Activated naive CD8-positive, alpha-beta T cell treated with anti-CD3 and anti-CD28 coated beads, Interleukin-2, amount 10 ng/mL, durations not matched to agents 7 days and 5 days (primary cell): ENCODE data around the gene OSBPL3. TPM values are rescaled to one million over a fixed set of nuclear protein-coding genes. Genes with fewer than 3 reads are reported as not detected.
"Not testable (repeated sequence)": the region's sequence is repeated elsewhere in the genome, so short reads cannot be mapped to it uniquely, and the experiment has no call there.

ENCODE experiments used
- ATAC-seq: fragments of 150-1000 bp; cut with Tn5 transposase; one replicate; pipeline ENCODE4 v1.10.0; 2021; ENCODE audit warnings: low read depth, moderate library complexity
- POLR2A ChIA-PET: fragments of 350-600 bp; sonication (Branson Sonifier 250); formaldehyde crosslinking; loops from one replicate; lab custom pipeline; 2021; ENCODE audit warnings: antibody characterized with exemption; lab: Charles Lee
- DNase-seq: peaks from one replicate; pipeline ENCODE4 v3.0.0; 2021
- H3K27ac Mint-ChIP-seq: one replicate; pipeline ENCODE4 v1.8.0; 2022; ENCODE audit warnings: mild to moderate bottlenecking, mixed read lengths
- H3K27me3 Mint-ChIP-seq: one replicate; pipeline ENCODE4 v1.8.0; 2022; ENCODE audit warnings: mild to moderate bottlenecking, moderate library complexity, mixed read lengths
- H3K36me3 Mint-ChIP-seq: one replicate; pipeline ENCODE4 v1.8.0; 2021; ENCODE audit warnings: mild to moderate bottlenecking, mixed read lengths
- H3K4me1 Mint-ChIP-seq: one replicate; pipeline ENCODE4 v1.8.0; 2021; ENCODE audit warnings: mixed read lengths
- H3K4me3 Mint-ChIP-seq: one replicate; pipeline ENCODE4 v1.8.0; 2022; ENCODE audit warnings: mild to moderate bottlenecking, moderate library complexity, mixed read lengths
- H3K9me3 Mint-ChIP-seq: one replicate; pipeline ENCODE4 v1.8.0; 2021; ENCODE audit warnings: mixed read lengths
- total RNA-seq, 2 experiments: library from RNA; stranded (reverse); gene quantifications; one replicate each; pipeline ENCODE4 v1.2.3, GENCODE V29; 2021

OSBPL3 gene
- total RNA-seq, 2 experiments from 2014 or later = 47.8 to 60.1 TPM

DNA sequence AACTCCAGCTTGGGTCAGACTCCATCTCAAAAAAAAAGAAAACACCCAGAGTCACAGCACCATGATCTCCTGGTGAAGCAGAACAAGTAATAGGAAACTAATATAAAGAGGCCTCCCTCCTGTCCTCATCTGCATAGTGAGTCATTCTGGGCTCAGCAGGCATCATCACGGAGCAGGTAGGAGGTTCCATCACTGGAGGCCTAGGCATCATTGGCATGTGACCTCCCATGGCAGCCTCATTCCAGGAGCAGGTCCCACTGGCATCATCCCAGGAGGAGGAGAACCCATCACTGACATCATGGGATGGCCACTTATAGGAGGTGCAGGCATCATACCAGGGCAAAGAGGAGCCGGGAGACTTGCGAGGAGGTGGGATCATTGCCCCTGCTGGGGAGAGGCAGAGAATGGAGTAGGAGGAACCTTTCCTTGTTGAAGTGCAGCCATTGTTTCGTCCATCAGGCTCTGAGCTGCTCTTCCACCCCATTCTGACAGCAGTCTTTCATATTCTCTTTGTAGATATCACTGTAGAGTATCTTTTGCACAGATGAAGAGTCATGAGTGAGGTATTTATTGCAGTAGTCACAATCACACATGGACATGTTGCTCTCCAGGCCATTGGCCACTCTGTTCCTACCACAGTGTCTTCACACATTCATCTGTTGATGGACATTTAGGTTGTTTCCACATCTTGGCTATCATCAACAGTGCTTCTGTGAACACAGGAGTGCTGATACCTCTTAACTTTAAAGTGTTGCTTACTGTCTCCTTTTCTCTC lies 73.8 kb downstream of the OSBPL3 start:
- H3K27ac Mint-ChIP-seq = no peak overlapping the region
- DNase-seq (no peak), ATAC-seq (no peak)
- POLR2A ChIA-PET = no interaction called here
- no peaks in the 10 kb centered on the region for H3K27me3 Mint-ChIP-seq
- peaks cover 16% of the 10 kb centered on the region for H3K36me3 Mint-ChIP-seq
- H3K4me3 Mint-ChIP-seq = no peak overlapping the region
- H3K9me3 Mint-ChIP-seq = no peaks in the 10 kb centered on the region
- peaks cover 42% of the 10 kb centered on the region for H3K4me1 Mint-ChIP-seq

DNA sequence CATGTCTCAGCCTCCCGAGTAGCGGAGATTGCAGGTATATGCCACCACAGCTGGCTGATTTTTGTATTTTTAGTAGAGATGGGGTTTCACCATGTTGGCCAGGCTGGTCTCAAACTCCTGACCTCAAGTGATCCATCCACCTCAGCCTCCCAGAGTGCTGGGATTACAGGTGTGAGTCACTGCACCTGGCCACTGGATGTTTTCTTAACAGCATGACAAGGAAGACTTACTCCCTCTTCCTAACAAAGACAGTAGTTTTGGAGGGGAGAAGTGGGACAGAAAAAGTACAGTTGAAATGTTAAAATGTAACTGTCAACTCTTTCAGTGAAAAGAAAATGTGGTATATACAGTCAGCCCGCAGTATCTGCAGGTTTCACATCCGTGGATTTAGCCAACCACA lies 76.0 kb downstream of the OSBPL3 start:
- H3K4me3 Mint-ChIP-seq, H3K27me3 Mint-ChIP-seq, DNase-seq, H3K27ac Mint-ChIP-seq, H3K9me3 Mint-ChIP-seq, ATAC-seq, POLR2A ChIA-PET: not testable (repeated sequence)
- peaks cover 39% of the 10 kb centered on the region for H3K4me1 Mint-ChIP-seq
- peaks cover 13% of the 10 kb centered on the region for H3K36me3 Mint-ChIP-seq

DNA sequence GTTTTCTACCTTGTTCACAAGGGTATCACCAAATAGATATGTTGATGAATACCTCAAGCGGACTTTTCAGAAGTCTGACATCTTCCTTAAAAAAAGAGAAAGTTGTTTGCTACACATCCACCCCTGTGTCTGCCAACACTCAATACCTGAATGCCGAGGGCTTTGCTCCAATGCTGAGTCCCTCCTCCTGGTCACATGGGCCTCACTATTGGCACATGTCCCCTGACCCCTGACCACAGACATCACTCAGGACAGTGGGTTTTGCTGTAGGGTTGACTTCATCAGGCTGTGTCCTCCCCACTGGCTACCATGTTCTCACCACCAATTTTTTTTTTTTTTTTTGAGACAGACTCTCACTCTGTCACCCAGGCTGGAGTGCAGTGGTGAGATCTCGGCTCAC lies 76.4 kb downstream of the OSBPL3 start:
- no peak overlapping the region for H3K4me3 Mint-ChIP-seq
- no peak for DNase-seq
- H3K27me3 Mint-ChIP-seq = no peaks in the 10 kb centered on the region
- POLR2A ChIA-PET = no interaction called here
- no peaks in the 10 kb centered on the region for H3K9me3 Mint-ChIP-seq
- no peak overlapping the region for H3K27ac Mint-ChIP-seq
- H3K36me3 Mint-ChIP-seq = peaks cover 13% of the 10 kb centered on the region
- H3K4me1 Mint-ChIP-seq = peaks cover 43% of the 10 kb centered on the region
- no peak for ATAC-seq

DNA sequence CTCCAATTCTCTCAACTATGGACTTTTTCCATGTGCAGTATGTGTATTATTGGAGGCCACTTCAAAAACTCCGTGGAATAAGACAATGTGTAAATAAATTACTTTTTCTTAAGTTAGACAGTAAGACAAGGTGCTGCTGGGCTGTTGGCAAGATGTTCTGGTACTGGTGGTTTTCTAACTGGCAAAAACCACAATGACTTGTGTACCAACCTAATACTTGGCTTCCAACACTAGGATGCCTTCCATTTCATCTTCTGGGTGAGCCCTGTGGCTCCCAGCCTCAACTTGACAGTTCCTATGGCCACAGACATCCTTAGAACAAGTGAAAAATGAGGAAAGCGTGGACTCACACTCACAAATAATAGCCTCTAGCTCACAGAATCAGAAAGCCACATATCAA lies 77.0 kb downstream of the OSBPL3 start:
- Mint-ChIP-seq H3K4me3 (no peak overlapping the region), H3K27ac (no peak overlapping the region), H3K27me3 (no peaks in the 10 kb centered on the region), H3K4me1 (peaks cover 48% of the 10 kb centered on the region), H3K9me3 (no peaks in the 10 kb centered on the region), H3K36me3 (peaks cover 13% of the 10 kb centered on the region)
- ATAC-seq = no peak
- DNase-seq = no peak
- POLR2A ChIA-PET = no interaction called here

DNA sequence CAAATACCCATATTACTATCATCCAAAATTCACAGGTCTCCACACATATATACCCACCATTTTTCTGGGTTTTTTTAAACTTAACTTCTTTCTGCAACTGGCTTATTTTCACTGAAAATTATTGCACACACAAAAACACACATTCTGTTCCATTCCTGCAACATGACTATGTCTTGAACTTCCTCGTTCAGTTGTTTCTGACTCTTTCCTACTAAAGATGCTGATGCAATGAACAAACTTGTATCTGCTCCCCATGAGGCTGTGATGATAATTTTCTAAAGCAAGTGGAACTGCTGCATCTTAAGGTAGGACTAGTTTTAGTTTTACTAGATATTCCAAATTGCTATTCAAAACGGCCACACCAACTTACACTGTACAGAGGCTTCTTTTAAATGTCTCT lies 77.7 kb downstream of the OSBPL3 start:
- no peak for DNase-seq
- ATAC-seq = no peak
- Mint-ChIP-seq H3K4me3 (no peak overlapping the region), H3K4me1 (peaks cover 48% of the 10 kb centered on the region), H3K9me3 (no peaks in the 10 kb centered on the region), H3K27me3 (no peaks in the 10 kb centered on the region), H3K36me3 (peaks cover 13% of the 10 kb centered on the region), H3K27ac (no peak overlapping the region)
- POLR2A ChIA-PET = no interaction called here

DNA sequence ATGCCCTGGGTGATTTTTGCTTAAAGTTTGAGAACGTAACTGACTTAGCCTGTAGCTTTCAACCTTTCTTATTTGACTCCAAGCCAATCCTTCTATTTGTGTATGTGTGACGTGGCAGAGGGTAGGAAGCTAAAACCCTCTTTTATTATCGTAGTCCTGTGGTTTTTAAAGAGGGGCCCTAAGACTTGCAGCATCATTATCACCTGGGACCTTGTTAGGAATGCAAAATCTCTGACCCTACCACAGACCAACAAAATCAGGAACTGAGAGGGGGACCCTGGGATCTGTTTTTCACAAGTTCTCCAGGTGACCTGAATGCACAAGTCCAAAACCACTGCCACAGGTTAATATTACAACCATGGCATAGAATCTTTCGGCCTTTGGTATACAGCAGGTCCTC lies 80.1 kb downstream of the OSBPL3 start:
- no peak for ATAC-seq
- no peak overlapping the region for H3K27ac Mint-ChIP-seq
- no peak for DNase-seq
- POLR2A ChIA-PET = interaction anchor here (2.3 kb wide), 1 partner anchor 80 kb away, joined by 8 read pairs; the partner anchor contains the start of gene OSBPL3
- peaks cover 6% of the 10 kb centered on the region for H3K36me3 Mint-ChIP-seq
- H3K9me3 Mint-ChIP-seq = no peaks in the 10 kb centered on the region
- peaks cover 60% of the 10 kb centered on the region for H3K4me1 Mint-ChIP-seq
- no peaks in the 10 kb centered on the region for H3K27me3 Mint-ChIP-seq
- no peak overlapping the region for H3K4me3 Mint-ChIP-seq

DNA sequence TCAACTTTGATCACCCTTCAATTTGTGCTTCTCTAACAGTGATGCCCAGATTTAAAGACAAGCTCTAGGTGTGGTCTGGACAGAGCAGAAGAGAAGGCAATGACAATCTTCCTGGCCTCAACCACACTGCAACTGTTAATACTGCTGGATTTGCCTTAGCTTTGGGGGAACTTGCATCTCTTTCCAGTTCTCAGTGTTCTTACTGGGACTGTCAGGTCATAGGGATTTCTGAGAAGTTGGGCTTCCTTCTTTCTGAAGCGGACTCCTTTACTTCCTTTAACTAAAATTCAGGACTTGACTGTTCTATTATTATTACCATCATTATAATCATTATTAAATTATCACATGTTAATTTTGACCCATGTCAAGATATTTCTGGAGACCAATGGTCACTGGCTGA lies 80.8 kb downstream of the OSBPL3 start:
- H3K4me3 Mint-ChIP-seq = peak overlapping the region; percentile 64

GRCh38 chr7:24898691-24899090 lies 81.3 kb downstream of the OSBPL3 start:
- ATAC-seq (peak; percentile 48), DNase-seq (no peak)
- POLR2A ChIA-PET = interaction anchor here (0.9 to 2.3 kb wide), 2 partner anchors 22 to 81 kb away, joined by 3 to 8 read pairs; partner anchors contain the start of gene OSBPL3

More for the DNA sequence above, 80.8 kb downstream of the OSBPL3 start:
- DNase-seq (no peak), ATAC-seq (no peak)
- POLR2A ChIA-PET = interaction anchor here (2.3 kb wide), 1 partner anchor 80 kb away, joined by 8 read pairs; the partner anchor contains the start of gene OSBPL3
- H3K4me1 Mint-ChIP-seq = peaks cover 65% of the 10 kb centered on the region
- H3K9me3 Mint-ChIP-seq = no peaks in the 10 kb centered on the region
- peak overlapping the region; percentile 63 for H3K27ac Mint-ChIP-seq
- H3K36me3 Mint-ChIP-seq = peaks cover 7% of the 10 kb centered on the region
- H3K27me3 Mint-ChIP-seq = no peaks in the 10 kb centered on the region

GRCh38 chr7:24896031-24896501 lies 83.9 kb downstream of the OSBPL3 start:
- Mint-ChIP-seq H3K36me3 (peaks cover 13% of the 10 kb centered on the region), H3K27ac (peak overlapping the region; percentile 5), H3K4me3 (peak overlapping the region; percentile 18), H3K9me3 (no peaks in the 10 kb centered on the region), H3K27me3 (no peaks in the 10 kb centered on the region), H3K4me1 (peaks cover 48% of the 10 kb centered on the region)
- POLR2A ChIA-PET = interaction anchor here (0.6 to 1.6 kb wide), 3 partner anchors 13 to 83 kb away, joined by 4 to 12 read pairs (median 8); partner anchors contain the start of gene OSBPL3
- DNase-seq (no peak), ATAC-seq (peak; percentile 65)

More at GRCh38 chr7:24898691-24899090, 81.3 kb downstream of the OSBPL3 start:
- peaks cover 7% of the 10 kb centered on the region for H3K36me3 Mint-ChIP-seq
- peak overlapping the region; percentile 64 for H3K4me3 Mint-ChIP-seq
- H3K27me3 Mint-ChIP-seq = no peaks in the 10 kb centered on the region
- peak overlapping the region; percentile 63 for H3K27ac Mint-ChIP-seq
- peaks cover 65% of the 10 kb centered on the region for H3K4me1 Mint-ChIP-seq
- H3K9me3 Mint-ChIP-seq = no peaks in the 10 kb centered on the region

- H3K27ac Mint-ChIP-seq = no peak overlapping the region
- POLR2A ChIA-PET = interaction anchor here (0.6 kb wide), 1 partner anchor 15 kb away, joined by 6 read pairs; no protein-coding TSS in a partner anchor
Observed at GRCh38 chr7:24894429-24895221, 85.4 kb downstream of the OSBPL3 start.

GRCh38 chr7:24891311-24891735 lies 88.7 kb downstream of the OSBPL3 start:
- POLR2A ChIA-PET = no interaction called here
- Mint-ChIP-seq H3K4me3 (no peak overlapping the region), H3K27ac (no peak overlapping the region), H3K27me3 (no peaks in the 10 kb centered on the region), H3K4me1 (peaks cover 35% of the 10 kb centered on the region), H3K9me3 (no peaks in the 10 kb centered on the region), H3K36me3 (peaks cover 46% of the 10 kb centered on the region)
- no peak for ATAC-seq
- DNase-seq = no peak

More at GRCh38 chr7:24894429-24895221, 85.4 kb downstream of the OSBPL3 start:
- H3K4me3 Mint-ChIP-seq = no peak overlapping the region
- no peaks in the 10 kb centered on the region for H3K9me3 Mint-ChIP-seq
- DNase-seq (no peak), ATAC-seq (no peak)
- peaks cover 27% of the 10 kb centered on the region for H3K36me3 Mint-ChIP-seq
- peaks cover 46% of the 10 kb centered on the region for H3K4me1 Mint-ChIP-seq
- no peaks in the 10 kb centered on the region for H3K27me3 Mint-ChIP-seq

- Mint-ChIP-seq H3K4me1 (peaks cover 26% of the 10 kb centered on the region), H3K27ac (no peak overlapping the region), H3K9me3 (no peaks in the 10 kb centered on the region), H3K27me3 (no peaks in the 10 kb centered on the region), H3K4me3 (no peak overlapping the region), H3K36me3 (peaks cover 48% of the 10 kb centered on the region)
- no peak for DNase-seq
- POLR2A ChIA-PET = no interaction called here
- ATAC-seq = no peak
Observed at GRCh38 chr7:24889611-24890010, 90.4 kb downstream of the OSBPL3 start.

DNA sequence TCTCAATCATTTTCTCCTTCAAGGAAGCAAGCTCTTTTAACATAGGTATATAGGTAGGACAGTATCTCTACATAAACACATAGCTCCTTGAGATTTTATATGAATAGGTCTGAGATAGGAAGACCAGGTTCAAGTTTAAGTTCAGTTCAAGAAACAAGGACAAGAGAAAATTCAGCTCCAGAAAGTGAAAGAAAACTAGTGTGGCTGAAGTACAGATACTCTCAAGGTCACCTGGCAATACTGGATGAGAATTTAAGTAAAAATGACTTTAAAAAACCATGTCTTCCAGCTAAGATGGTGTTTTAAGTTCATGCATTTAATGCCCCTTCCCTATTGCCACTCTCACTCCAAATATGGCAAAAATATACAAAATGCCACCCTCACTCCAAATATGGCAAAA lies 91.3 kb downstream of the OSBPL3 start:
- Mint-ChIP-seq H3K4me3 (no peak overlapping the region), H3K36me3 (peaks cover 47% of the 10 kb centered on the region), H3K27ac (no peak overlapping the region), H3K4me1 (peaks cover 25% of the 10 kb centered on the region), H3K9me3 (no peaks in the 10 kb centered on the region), H3K27me3 (no peaks in the 10 kb centered on the region)
- DNase-seq (no peak), ATAC-seq (no peak)
- POLR2A ChIA-PET = no interaction called here
